Vagina (tissue), 2 donors: ENCODE results near the gene GGNBP2. TPM values are rescaled to one million over a fixed set of nuclear protein-coding genes. Genes with fewer than 3 reads are reported as not detected.

Experiments used
- DNase-seq, 2 donors: peaks; one replicate each; pipeline ENCODE4 v3.0.0-alpha.2; 2017; ENCODE audit errors: extremely low spot score in 2 of 2
- H3K27ac ChIP-seq: fragments of 200-600 bp; sonication (generic); one replicate; pipeline ENCODE4 v1.5.1; 2019
- H3K27me3 ChIP-seq: fragments of 200-600 bp; sonication (generic); one replicate; pipeline ENCODE4 v1.5.1; 2019
- H3K36me3 ChIP-seq, 2 donors: fragments of 200-600 bp; sonication (generic); one replicate each; pipeline ENCODE4 v1.5.1; 2017 to 2019
- H3K4me1 ChIP-seq: fragments of 200-600 bp; sonication (generic); one replicate; pipeline ENCODE4 v1.5.1; 2019
- H3K4me3 ChIP-seq, 2 donors: fragments of 200-600 bp; sonication (generic); 1 replicate in 1 of 2; 2 replicates in 1 of 2; pipeline ENCODE4 v1.5.1; 2016 to 2019
- H3K9me3 ChIP-seq: fragments of 200-600 bp; sonication (generic); one replicate; pipeline ENCODE4 v1.5.1; 2019
- POLR2A ChIP-seq, 2 donors: fragments of 450-650 bp; IDR thresholded peaks; one replicate each; pipeline ENCODE4 v1.6.1; 2017; ENCODE audit warnings: antibody characterized with exemption in 2 of 2, mild to moderate bottlenecking in 2 of 2, moderate library complexity in 2 of 2
- POLR2AphosphoS5 ChIP-seq, 2 donors: sonication (generic); formaldehyde crosslinking; IDR thresholded peaks; one replicate each; pipeline ENCODE4 v1.9.0; 2017; ENCODE audit warnings: antibody characterized with exemption in 2 of 2, mild to moderate bottlenecking in 2 of 2, low read depth in 1 of 2; ENCODE audit not compliant: insufficient read depth in 1 of 2
- intact Hi-C: fragments of 100-400 bp; cut with DNase I; formaldehyde crosslinking; loops from one replicate; pipeline ENCODE4 v1.15.1; 2023
- total RNA-seq: library from RNA; depleted of rRNA; stranded (reverse); fragments of >200 nt; gene quantifications from one replicate; pipeline ENCODE4 v1.2.3, GENCODE V29; 2016
- TF ChIP-seq, protein P1 (sequence below), 3 experiments: fragments of 450-650 bp in 2 of 3; fragments of 200-600 bp in 1 of 3; sonication (generic) in 1 of 3; IDR thresholded peaks; one replicate each; pipeline ENCODE4 v1.5.1; 2017 to 2019; ENCODE audit warnings: antibody characterized with exemption in 3 of 3, mild to moderate bottlenecking in 2 of 3, moderate library complexity in 2 of 3

Gene GGNBP2
- total RNA-seq, 1 donor from 2014 or later = 47.9 TPM

DNA sequence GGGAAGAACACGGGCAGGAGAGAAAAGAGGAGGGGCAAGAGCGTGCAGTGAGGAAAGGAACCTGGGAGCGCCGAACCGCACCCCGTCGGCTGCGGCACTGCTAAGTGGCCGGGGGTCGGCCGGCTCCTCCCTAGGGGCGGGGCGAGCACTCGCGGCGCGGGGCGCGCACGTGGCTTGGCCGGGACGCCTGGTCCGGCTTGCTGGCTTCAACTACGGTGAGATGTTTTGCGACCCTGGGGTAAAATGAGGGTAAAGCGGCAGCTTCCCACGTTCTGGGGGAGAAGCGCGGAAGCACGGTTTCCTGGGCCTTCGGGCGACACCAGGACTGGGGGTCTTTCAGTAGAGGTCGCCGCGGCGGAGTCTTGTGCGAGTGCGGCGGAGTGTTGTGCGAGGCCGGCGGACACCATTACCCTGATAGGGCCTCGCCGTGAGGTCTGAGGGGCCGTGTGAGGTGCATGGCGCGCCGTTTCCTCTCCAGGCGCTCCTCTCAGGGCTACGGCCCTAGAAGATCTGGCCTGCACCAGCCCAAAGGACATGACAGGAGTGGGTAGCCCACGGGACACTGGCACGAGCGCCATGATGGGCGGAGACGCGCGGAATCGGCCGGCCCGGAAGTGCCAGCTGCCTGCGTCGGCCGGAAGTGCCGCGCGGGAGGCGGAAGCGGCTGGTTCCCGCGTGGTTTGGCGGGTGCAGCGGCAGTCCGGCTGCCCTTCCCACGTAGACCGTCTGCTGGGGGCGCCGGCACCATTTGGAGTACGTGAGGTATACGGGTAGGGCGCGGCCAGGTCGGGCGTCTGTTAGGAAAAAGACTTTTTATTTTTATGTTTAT, 9.7 kb upstream of the GGNBP2 start, which contains the start of the genes MYO19 and PIGW:
Gene MYO19, minus strand, starts transcription at position 29 of the 829 bp plus-strand sequence. CDS start 2,330 bp downstream, outside the sequence.
Gene PIGW, plus strand, starts transcription at position 148 of the 829 bp plus-strand sequence. CDS start 2,115 bp downstream, outside the sequence.
- no peak for DNase-seq
- peak within 1 kb of the TSS; percentile 91 for H3K27ac ChIP-seq
- no peaks in the 10 kb centered on the region for H3K9me3 ChIP-seq
- peak within 1 kb of the TSS; percentile 70 to 76 for H3K4me3 ChIP-seq
- peaks cover 27% of the 10 kb centered on the region for H3K4me1 ChIP-seq
- no peaks in the 10 kb centered on the region for H3K27me3 ChIP-seq
- H3K36me3 ChIP-seq = peaks cover 0 to 22% of the 10 kb centered on the region in 2 donors
- intact Hi-C loops = no loop called here
- TF ChIP-seq POLR2A (IDR thresholded peaks at IDR 0.05) (peak in 1 of 2 donors; percentile 75), POLR2AphosphoS5 (IDR thresholded peaks at IDR 0.05; ENCODE audit: insufficient read depth in 1 of 2, low read depth in 1 of 2) (peak; percentile 80 to 98)
- TF ChIP-seq, protein P1, sequence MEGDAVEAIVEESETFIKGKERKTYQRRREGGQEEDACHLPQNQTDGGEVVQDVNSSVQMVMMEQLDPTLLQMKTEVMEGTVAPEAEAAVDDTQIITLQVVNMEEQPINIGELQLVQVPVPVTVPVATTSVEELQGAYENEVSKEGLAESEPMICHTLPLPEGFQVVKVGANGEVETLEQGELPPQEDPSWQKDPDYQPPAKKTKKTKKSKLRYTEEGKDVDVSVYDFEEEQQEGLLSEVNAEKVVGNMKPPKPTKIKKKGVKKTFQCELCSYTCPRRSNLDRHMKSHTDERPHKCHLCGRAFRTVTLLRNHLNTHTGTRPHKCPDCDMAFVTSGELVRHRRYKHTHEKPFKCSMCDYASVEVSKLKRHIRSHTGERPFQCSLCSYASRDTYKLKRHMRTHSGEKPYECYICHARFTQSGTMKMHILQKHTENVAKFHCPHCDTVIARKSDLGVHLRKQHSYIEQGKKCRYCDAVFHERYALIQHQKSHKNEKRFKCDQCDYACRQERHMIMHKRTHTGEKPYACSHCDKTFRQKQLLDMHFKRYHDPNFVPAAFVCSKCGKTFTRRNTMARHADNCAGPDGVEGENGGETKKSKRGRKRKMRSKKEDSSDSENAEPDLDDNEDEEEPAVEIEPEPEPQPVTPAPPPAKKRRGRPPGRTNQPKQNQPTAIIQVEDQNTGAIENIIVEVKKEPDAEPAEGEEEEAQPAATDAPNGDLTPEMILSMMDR (IDR thresholded peaks at IDR 0.05) = peak in 1 of 3 experiments; percentile 4

DNA sequence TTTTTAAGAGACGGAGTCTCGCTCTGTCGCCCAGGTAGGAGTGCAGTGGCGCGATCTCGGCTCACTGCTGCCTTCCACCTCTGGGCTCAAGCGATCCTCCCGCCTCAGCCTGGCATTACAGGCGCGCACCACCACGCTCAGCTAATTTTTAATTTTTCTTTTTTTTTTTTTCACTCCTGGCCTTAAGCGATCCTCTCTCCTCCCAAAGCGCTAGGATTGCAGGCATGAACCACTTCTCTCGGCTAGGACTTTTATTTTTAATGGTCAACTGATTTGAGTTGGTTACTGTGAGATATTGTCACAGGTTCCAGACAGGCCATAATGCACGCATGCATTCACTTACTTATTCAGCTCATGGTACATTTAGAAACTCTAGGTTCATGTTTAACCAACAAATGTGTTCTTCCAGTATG, 9.0 kb upstream of the GGNBP2 start:
- peaks cover 27% of the 10 kb centered on the region for H3K4me1 ChIP-seq
- peak overlapping the region; percentile 91 for H3K27ac ChIP-seq
- TF ChIP-seq POLR2A (IDR thresholded peaks at IDR 0.05) = no peak
- TF ChIP-seq POLR2AphosphoS5 (IDR thresholded peaks at IDR 0.05; ENCODE audit: insufficient read depth in 1 of 2, low read depth in 1 of 2) = no peak
- TF ChIP-seq, protein P1 (IDR thresholded peaks at IDR 0.05) = no peak
- H3K27me3 ChIP-seq = no peaks in the 10 kb centered on the region
- H3K36me3 ChIP-seq = peaks cover 0 to 22% of the 10 kb centered on the region in 2 donors
- intact Hi-C loops = no loop called here
- DNase-seq = no peak
- peak overlapping the region; percentile 70 to 76 for H3K4me3 ChIP-seq
- H3K9me3 ChIP-seq = no peaks in the 10 kb centered on the region

DNA sequence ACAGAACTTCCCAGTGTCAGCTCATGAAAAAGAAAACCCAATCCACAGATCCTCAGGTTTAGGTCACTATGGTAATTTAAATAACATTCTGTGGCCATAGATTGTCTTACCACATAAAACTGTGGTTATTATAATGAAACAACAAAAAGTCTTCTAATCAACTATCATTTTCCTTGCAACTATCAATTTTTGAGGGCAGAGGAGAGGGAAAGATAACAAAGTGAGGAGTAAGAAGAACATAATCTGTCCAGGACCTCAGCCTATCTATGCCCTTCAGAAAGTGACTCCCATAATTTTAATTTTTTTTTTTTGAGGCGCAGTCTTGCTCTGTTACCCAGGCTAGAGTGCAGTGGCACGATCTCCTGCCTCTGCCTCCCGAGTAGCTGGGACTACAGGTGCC, 4.0 kb upstream of the GGNBP2 start:
- Histone ChIP-seq H3K36me3 (peaks cover 0 to 6% of the 10 kb centered on the region in 2 donors), H3K27ac (no peak overlapping the region), H3K4me3 (no peak overlapping the region), H3K27me3 (no peaks in the 10 kb centered on the region), H3K4me1 (peaks cover 18% of the 10 kb centered on the region), H3K9me3 (no peaks in the 10 kb centered on the region)
- intact Hi-C loops = loop anchor here (10.0 kb wide), 1 partner anchor 54 kb away; the partner anchor contains the start of gene DHRS11
- TF ChIP-seq POLR2AphosphoS5 (IDR thresholded peaks at IDR 0.05; ENCODE audit: insufficient read depth in 1 of 2, low read depth in 1 of 2) (no peak), POLR2A (IDR thresholded peaks at IDR 0.05) (no peak)
- TF ChIP-seq, protein P1 (IDR thresholded peaks at IDR 0.05) = no peak
- no peak for DNase-seq

DNA sequence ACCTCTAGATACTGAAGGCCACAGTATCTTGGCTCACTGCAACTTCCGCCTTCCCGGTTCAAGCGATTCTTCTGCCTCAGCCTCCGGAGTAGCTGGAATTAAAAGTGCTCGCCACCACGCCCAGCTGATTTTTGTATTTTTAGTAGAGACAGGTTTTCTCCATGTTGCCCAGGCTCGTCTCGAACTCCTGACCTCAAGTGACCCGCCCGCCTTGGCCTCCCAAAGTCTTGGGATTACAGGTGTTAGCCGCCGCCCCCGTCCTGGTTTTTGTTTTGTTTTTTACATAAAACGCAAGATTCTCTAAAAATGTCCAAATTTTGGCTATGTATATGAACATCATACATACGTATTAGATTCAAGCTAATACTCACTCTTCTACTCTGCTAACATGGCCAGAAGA, 2.0 kb upstream of the GGNBP2 start:
- no peaks in the 10 kb centered on the region for H3K27me3 ChIP-seq
- peaks cover 33% of the 10 kb centered on the region for H3K4me1 ChIP-seq
- peaks cover 0 to under 1% of the 10 kb centered on the region in 2 donors for H3K36me3 ChIP-seq
- no peaks in the 10 kb centered on the region for H3K9me3 ChIP-seq
- DNase-seq = no peak
- no peak overlapping the region for H3K27ac ChIP-seq
- TF ChIP-seq POLR2AphosphoS5 (IDR thresholded peaks at IDR 0.05; ENCODE audit: insufficient read depth in 1 of 2, low read depth in 1 of 2) = no peak
- TF ChIP-seq POLR2A (IDR thresholded peaks at IDR 0.05) = no peak
- TF ChIP-seq, protein P1 (IDR thresholded peaks at IDR 0.05) = no peak
- intact Hi-C loops = loop anchor here (10.0 kb wide), 1 partner anchor 52 kb away; the partner anchor contains the start of gene DHRS11
- H3K4me3 ChIP-seq = no peak overlapping the region

DNA sequence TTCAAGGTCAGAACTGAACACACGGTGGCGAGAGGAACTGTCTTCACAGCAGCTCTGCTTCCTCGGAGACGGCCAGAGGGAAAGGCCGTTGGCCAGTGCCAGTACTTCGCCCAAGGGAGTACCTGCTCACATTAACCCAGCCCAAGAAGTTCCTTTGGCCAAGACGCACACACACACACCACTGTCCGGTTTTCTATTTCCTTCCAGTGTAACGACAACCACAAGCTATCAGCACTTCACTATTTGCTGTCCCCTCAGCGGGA, 744 bp upstream of the GGNBP2 start:
- Histone ChIP-seq H3K4me1 (peaks cover 45% of the 10 kb centered on the region), H3K4me3 (peak overlapping the region; percentile 94 to 98), H3K9me3 (no peaks in the 10 kb centered on the region), H3K36me3 (no peaks in the 10 kb centered on the region), H3K27ac (peak overlapping the region; percentile 100), H3K27me3 (no peaks in the 10 kb centered on the region)
- TF ChIP-seq, protein P1 (IDR thresholded peaks at IDR 0.05) = no peak
- TF ChIP-seq POLR2A (IDR thresholded peaks at IDR 0.05) (no peak), POLR2AphosphoS5 (IDR thresholded peaks at IDR 0.05; ENCODE audit: insufficient read depth in 1 of 2, low read depth in 1 of 2) (no peak)
- DNase-seq = no peak
- intact Hi-C loops = loop anchor here (10.0 kb wide), 1 partner anchor 51 kb away; the partner anchor contains the start of gene DHRS11
